ENCODE measurements around the gene PLA2G7.

Gene PLA2G7

DNA sequence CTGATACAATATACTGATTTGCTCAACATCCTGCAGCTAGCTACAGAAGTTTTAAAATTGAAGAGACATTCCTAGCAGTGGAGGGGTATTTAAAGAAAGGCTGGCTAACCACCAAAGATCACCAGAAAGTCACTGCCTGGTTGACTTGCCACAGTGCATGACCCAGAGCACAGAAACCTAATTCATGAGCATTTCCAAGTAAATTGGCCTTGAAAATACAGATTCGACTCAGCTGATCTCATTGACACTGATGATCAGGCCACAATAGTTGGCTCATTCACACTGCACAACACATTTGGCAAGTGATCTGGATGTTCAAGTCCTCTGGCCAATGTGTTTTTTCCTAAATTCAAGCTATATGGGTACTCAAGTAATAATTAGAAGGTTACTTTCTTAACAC, 60.8 kb downstream of the PLA2G7 start:
- no peak overlapping the region for H2BK15ac ChIP-seq (ENCODE audit: low read depth, poor library complexity, severe bottlenecking)

DNA sequence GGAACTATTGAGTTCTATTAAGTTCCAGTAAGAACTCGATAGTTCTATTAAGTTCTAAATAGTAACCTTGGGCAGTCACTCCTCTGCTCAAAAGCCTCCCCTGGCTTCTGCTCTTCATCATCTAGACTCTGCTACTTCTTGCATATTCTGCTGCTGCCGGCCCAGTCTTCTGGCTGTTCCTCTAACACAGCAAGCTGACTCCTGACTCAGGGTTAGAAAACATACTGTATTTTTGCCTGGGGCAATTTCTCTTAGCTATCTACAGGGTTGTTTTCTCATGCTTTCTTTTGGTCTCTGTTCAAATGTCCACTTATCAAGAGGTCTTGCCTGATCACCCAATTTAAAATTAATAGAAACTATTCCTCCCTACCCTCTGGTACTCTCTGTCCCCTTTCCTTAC, 67.8 kb downstream of the PLA2G7 start:
- H3K14ac ChIP-seq (ENCODE audit: low read length in 2 of 2) = no peak overlapping the region
- no peak overlapping the region for H4K91ac ChIP-seq (ENCODE audit: low read length)
- H3K4ac ChIP-seq (ENCODE audit: low read depth in 1 of 2, low read length in 2 of 2) = no peak overlapping the region
- H2AK5ac ChIP-seq (ENCODE audit: low read length, severe bottlenecking) = no peak overlapping the region
- H2BK5ac ChIP-seq (ENCODE audit: low read depth, low read length, poor library complexity, severe bottlenecking) = no peak overlapping the region
- no peak overlapping the region for H3K23ac ChIP-seq (ENCODE audit: low read length in 2 of 2)
- no peak overlapping the region for H3K18ac ChIP-seq (ENCODE audit: low read depth in 1 of 2, low read length in 2 of 2)
- H3K36me3 ChIP-seq (ENCODE audit: control insufficient read depth in 1 of 2, insufficient read depth in 2 of 2, low read depth in 1 of 2, low read length in 2 of 2) = peaks cover 0 to 19% of the 10 kb centered on the region in 2 experiments
- 100% methylated on average over 2 of the region's 2 CpGs for WGBS
- no peak overlapping the region for H2AFZ ChIP-seq (ENCODE audit: low read depth, low read length)
- no peak overlapping the region for H3K4me3 ChIP-seq (ENCODE audit: insufficient read depth in 1 of 2, low read depth in 1 of 2, low read length in 2 of 2)
- no peak for DNase-seq
- H3K9ac ChIP-seq (ENCODE audit: low read length) = no peak overlapping the region
- H4K8ac ChIP-seq (ENCODE audit: low read length) = no peak overlapping the region
- no peak overlapping the region for H2BK120ac ChIP-seq (ENCODE audit: low read depth, low read length)
- no peaks in the 10 kb centered on the region for H3K27me3 ChIP-seq (ENCODE audit: control insufficient read depth in 1 of 2, insufficient read depth in 1 of 2, low read length in 2 of 2)
- H3K27ac ChIP-seq (ENCODE audit: low read length, poor library complexity, severe bottlenecking) = no peak overlapping the region
- no peaks in the 10 kb centered on the region for H3K4me1 ChIP-seq (ENCODE audit: control insufficient read depth, insufficient read depth, low read depth, low read length)
- H3K4me2 ChIP-seq (ENCODE audit: low read length, poor library complexity, severe bottlenecking) = no peak overlapping the region
- no peak overlapping the region for H2BK15ac ChIP-seq (ENCODE audit: low read depth, poor library complexity, severe bottlenecking)
- no peak overlapping the region for H2BK12ac ChIP-seq (ENCODE audit: low read length in 2 of 2)
- H3K9me3 ChIP-seq (ENCODE audit: control insufficient read depth, low read length) = no peaks in the 10 kb centered on the region
- no peaks in the 10 kb centered on the region for H3K79me1 ChIP-seq (replicated peaks; ENCODE audit: low read length, poor library complexity, severe bottlenecking)

More for the DNA sequence above, 60.8 kb downstream of the PLA2G7 start:
- H3K9me3 ChIP-seq (ENCODE audit: control insufficient read depth, low read length) = no peaks in the 10 kb centered on the region
- H2AK5ac ChIP-seq (ENCODE audit: low read length, severe bottlenecking) = no peak overlapping the region
- H4K8ac ChIP-seq (ENCODE audit: low read length) = no peak overlapping the region
- H3K79me1 ChIP-seq (replicated peaks; ENCODE audit: low read length, poor library complexity, severe bottlenecking) = no peaks in the 10 kb centered on the region
- H2BK12ac ChIP-seq (ENCODE audit: low read length in 2 of 2) = no peak overlapping the region
- no peaks in the 10 kb centered on the region for H3K4me1 ChIP-seq (ENCODE audit: control insufficient read depth, insufficient read depth, low read depth, low read length)
- no peak overlapping the region for H3K9ac ChIP-seq (ENCODE audit: low read length)
- H2AFZ ChIP-seq (ENCODE audit: low read depth, low read length) = no peak overlapping the region
- no peak overlapping the region for H3K23ac ChIP-seq (ENCODE audit: low read length in 2 of 2)
- no peak overlapping the region for H3K14ac ChIP-seq (ENCODE audit: low read length in 2 of 2)
- no peak overlapping the region for H4K91ac ChIP-seq (ENCODE audit: low read length)
- H3K27ac ChIP-seq (ENCODE audit: low read length, poor library complexity, severe bottlenecking) = no peak overlapping the region
- H3K18ac ChIP-seq (ENCODE audit: low read depth in 1 of 2, low read length in 2 of 2) = no peak overlapping the region
- peaks cover 0 to 11% of the 10 kb centered on the region in 2 experiments for H3K36me3 ChIP-seq (ENCODE audit: control insufficient read depth in 1 of 2, insufficient read depth in 2 of 2, low read depth in 1 of 2, low read length in 2 of 2)
- H3K4ac ChIP-seq (ENCODE audit: low read depth in 1 of 2, low read length in 2 of 2) = no peak overlapping the region
- H2BK5ac ChIP-seq (ENCODE audit: low read depth, low read length, poor library complexity, severe bottlenecking) = no peak overlapping the region
- H3K4me2 ChIP-seq (ENCODE audit: low read length, poor library complexity, severe bottlenecking) = no peak overlapping the region
- 92% methylated on average over 1 of the region's 1 CpG for WGBS
- H3K27me3 ChIP-seq (ENCODE audit: control insufficient read depth in 1 of 2, insufficient read depth in 1 of 2, low read length in 2 of 2) = no peaks in the 10 kb centered on the region
- DNase-seq = no peak
- no peak overlapping the region for H3K4me3 ChIP-seq (ENCODE audit: insufficient read depth in 1 of 2, low read depth in 1 of 2, low read length in 2 of 2)
- no peak overlapping the region for H2BK120ac ChIP-seq (ENCODE audit: low read depth, low read length)

DNA sequence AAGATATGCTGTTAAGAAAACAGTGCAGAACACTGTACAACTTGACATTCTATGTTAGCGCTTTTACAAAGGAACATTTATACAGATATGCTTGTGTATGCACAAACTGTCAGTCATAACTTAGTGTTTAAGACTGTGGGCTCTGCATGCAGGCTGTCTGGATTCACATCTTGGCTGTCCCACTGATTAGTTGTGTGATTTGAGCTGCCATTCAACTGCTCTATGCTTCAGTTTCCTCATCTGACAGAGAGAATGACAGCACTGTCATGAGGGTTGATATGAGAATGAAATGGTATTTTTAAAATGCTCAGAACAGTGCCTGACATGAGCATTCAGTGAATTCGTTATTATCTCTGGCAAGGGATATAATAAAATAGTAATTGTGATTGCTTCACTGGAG, 73.7 kb downstream of the PLA2G7 start:
- Histone ChIP-seq H3K4me1 (ENCODE audit: control insufficient read depth, insufficient read depth, low read depth, low read length) (no peaks in the 10 kb centered on the region), H3K4ac (ENCODE audit: low read depth in 1 of 2, low read length in 2 of 2) (no peak overlapping the region), H3K9ac (ENCODE audit: low read length) (no peak overlapping the region), H2AFZ (ENCODE audit: low read depth, low read length) (no peak overlapping the region), H3K4me2 (ENCODE audit: low read length, poor library complexity, severe bottlenecking) (no peak overlapping the region), H3K79me1 (replicated peaks; ENCODE audit: low read length, poor library complexity, severe bottlenecking) (no peaks in the 10 kb centered on the region), H4K8ac (ENCODE audit: low read length) (no peak overlapping the region), H3K36me3 (ENCODE audit: control insufficient read depth in 1 of 2, insufficient read depth in 2 of 2, low read depth in 1 of 2, low read length in 2 of 2) (peaks cover 0 to 14% of the 10 kb centered on the region in 2 experiments), H2BK12ac (ENCODE audit: low read length in 2 of 2) (no peak overlapping the region), H3K14ac (ENCODE audit: low read length in 2 of 2) (no peak overlapping the region), H3K23ac (ENCODE audit: low read length in 2 of 2) (no peak overlapping the region), H2BK15ac (ENCODE audit: low read depth, poor library complexity, severe bottlenecking) (no peak overlapping the region), H3K18ac (ENCODE audit: low read depth in 1 of 2, low read length in 2 of 2) (no peak overlapping the region), H2AK5ac (ENCODE audit: low read length, severe bottlenecking) (no peak overlapping the region), H2BK120ac (ENCODE audit: low read depth, low read length) (no peak overlapping the region), H3K27me3 (ENCODE audit: control insufficient read depth in 1 of 2, insufficient read depth in 1 of 2, low read length in 2 of 2) (no peaks in the 10 kb centered on the region), H4K91ac (ENCODE audit: low read length) (no peak overlapping the region), H3K4me3 (ENCODE audit: insufficient read depth in 1 of 2, low read depth in 1 of 2, low read length in 2 of 2) (no peak overlapping the region), H3K9me3 (ENCODE audit: control insufficient read depth, low read length) (no peaks in the 10 kb centered on the region), H3K27ac (ENCODE audit: low read length, poor library complexity, severe bottlenecking) (no peak overlapping the region), H2BK5ac (ENCODE audit: low read depth, low read length, poor library complexity, severe bottlenecking) (no peak overlapping the region)
- no peak for DNase-seq
- WGBS = 91% methylated on average over 2 of the region's 2 CpGs

DNA sequence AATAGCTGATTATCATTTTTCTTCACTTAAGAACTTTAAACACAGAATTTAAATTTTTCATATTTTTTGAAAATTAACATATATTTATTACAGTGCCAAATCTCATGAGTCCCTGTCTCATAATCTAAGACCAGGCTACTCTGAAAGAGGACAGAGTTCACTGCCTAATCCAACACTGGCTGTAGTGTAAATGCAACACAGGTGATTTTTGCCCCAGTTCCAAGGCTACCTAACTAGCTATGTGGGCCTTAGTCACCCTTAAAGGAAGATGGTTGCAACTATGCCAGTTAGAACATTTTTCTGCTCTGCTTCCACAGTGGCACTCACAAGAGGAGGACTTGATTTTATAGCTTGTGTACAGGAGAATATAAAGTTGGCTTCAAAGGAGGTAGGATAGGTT, 77.5 kb downstream of the PLA2G7 start:
- no peaks in the 10 kb centered on the region for H3K27me3 ChIP-seq (ENCODE audit: control insufficient read depth in 1 of 2, insufficient read depth in 1 of 2, low read length in 2 of 2)
- no peak overlapping the region for H3K14ac ChIP-seq (ENCODE audit: low read length in 2 of 2)
- H3K36me3 ChIP-seq (ENCODE audit: control insufficient read depth in 1 of 2, insufficient read depth in 2 of 2, low read depth in 1 of 2, low read length in 2 of 2) = peaks cover 0 to 10% of the 10 kb centered on the region in 2 experiments
- no peak overlapping the region for H2BK12ac ChIP-seq (ENCODE audit: low read length in 2 of 2)
- H2AFZ ChIP-seq (ENCODE audit: low read depth, low read length) = no peak overlapping the region
- H3K9me3 ChIP-seq (ENCODE audit: control insufficient read depth, low read length) = no peaks in the 10 kb centered on the region
- H3K18ac ChIP-seq (ENCODE audit: low read depth in 1 of 2, low read length in 2 of 2) = no peak overlapping the region
- no peak overlapping the region for H3K27ac ChIP-seq (ENCODE audit: low read length, poor library complexity, severe bottlenecking)
- H3K4me3 ChIP-seq (ENCODE audit: insufficient read depth in 1 of 2, low read depth in 1 of 2, low read length in 2 of 2) = no peak overlapping the region
- no peak overlapping the region for H2BK120ac ChIP-seq (ENCODE audit: low read depth, low read length)
- no peak overlapping the region for H3K23ac ChIP-seq (ENCODE audit: low read length in 2 of 2)
- peaks cover 2% of the 10 kb centered on the region for H3K4me1 ChIP-seq (ENCODE audit: control insufficient read depth, insufficient read depth, low read depth, low read length)
- no peak overlapping the region for H3K4ac ChIP-seq (ENCODE audit: low read depth in 1 of 2, low read length in 2 of 2)
- H4K91ac ChIP-seq (ENCODE audit: low read length) = no peak overlapping the region
- no peak overlapping the region for H3K4me2 ChIP-seq (ENCODE audit: low read length, poor library complexity, severe bottlenecking)
- H2BK15ac ChIP-seq (ENCODE audit: low read depth, poor library complexity, severe bottlenecking) = no peak overlapping the region
- H3K9ac ChIP-seq (ENCODE audit: low read length) = no peak overlapping the region
- DNase-seq = no peak
- no peak overlapping the region for H2BK5ac ChIP-seq (ENCODE audit: low read depth, low read length, poor library complexity, severe bottlenecking)
- no peak overlapping the region for H2AK5ac ChIP-seq (ENCODE audit: low read length, severe bottlenecking)
- no peaks in the 10 kb centered on the region for H3K79me1 ChIP-seq (replicated peaks; ENCODE audit: low read length, poor library complexity, severe bottlenecking)
- H4K8ac ChIP-seq (ENCODE audit: low read length) = no peak overlapping the region
